Prostate gland (tissue), 2 donors: ENCODE measurements around the gene ZSWIM8. TPM values are rescaled to one million over a fixed set of nuclear protein-coding genes. Genes with fewer than 3 reads are reported as not detected.

ENCODE experiments used
- DNase-seq: peaks from one replicate; pipeline ENCODE4 v3.0.0-alpha.2; 2019; ENCODE audit warnings: low spot score
- H3K27ac ChIP-seq, 2 donors: fragments of 200-600 bp; sonication (generic); 2 replicates each; pipeline ENCODE4 v1.5.1; 2017 to 2019
- H3K27me3 ChIP-seq: fragments of 200-600 bp; sonication (generic); replicated peaks from 2 replicates; pipeline ENCODE4 v1.5.1; 2019; ENCODE audit not compliant: insufficient read depth
- H3K36me3 ChIP-seq, 2 donors: fragments of 200-600 bp; sonication (generic); 1 replicate in 1 of 2; 2 replicates in 1 of 2; pipeline versions ENCODE4 v1.5.1 to v1.8.1; 2017 to 2019
- H3K4me1 ChIP-seq: fragments of 200-600 bp; sonication (generic); replicated peaks from 2 replicates; pipeline ENCODE4 v1.5.1; 2019
- H3K4me3 ChIP-seq, 2 donors: fragments of 200-600 bp; sonication (generic); 2 replicates each; pipeline ENCODE4 v1.5.1; 2017 to 2019
- H3K9me3 ChIP-seq: fragments of 200-600 bp; sonication (generic); 2 replicates; pipeline ENCODE4 v1.5.1; 2017
- CTCF ChIP-seq, 4 experiments: fragments of 200-600 bp in 2 of 4; fragments of 450-650 bp in 2 of 4; sonication (generic) in 2 of 4; IDR thresholded peaks; 1 replicate in 3 of 4; 2 replicates in 1 of 4; pipeline ENCODE4 v1.5.1; 2016 to 2019; ENCODE audit warnings: antibody characterized with exemption in 4 of 4, mild to moderate bottlenecking in 2 of 4, moderate library complexity in 2 of 4
- POLR2A ChIP-seq: fragments of 450-650 bp; IDR thresholded peaks from one replicate; pipeline ENCODE4 v1.6.1; 2016; ENCODE audit warnings: antibody characterized with exemption, mild to moderate bottlenecking
- POLR2AphosphoS5 ChIP-seq: sonication (generic); formaldehyde crosslinking; IDR thresholded peaks from one replicate; pipeline ENCODE4 v1.6.1; 2017; ENCODE audit warnings: antibody characterized with exemption
- WGBS: methylation state at CpG from one replicate; pipeline ENCODE4 v1.1.5; 2018; 5-methylcytosine and 5-hydroxymethylcytosine counted together
- intact Hi-C: fragments of 100-400 bp; cut with DNase I; formaldehyde crosslinking; loops from one replicate; pipeline ENCODE4 v1.14.2; 2022
- total RNA-seq, 2 donors: library from RNA; depleted of rRNA; stranded (reverse); fragments of >200 nt; gene quantifications; one replicate each; pipeline ENCODE4 v1.1.0, GENCODE V29; 2016

ZSWIM8 gene
- total RNA-seq, 2 donors from 2014 or later = 80.6 to 246 TPM

- Histone ChIP-seq H3K36me3 (peaks cover 0 to 20% of the 10 kb centered on the region in 2 donors), H3K4me1 (peaks cover under 1% of the 10 kb centered on the region), H3K27me3 (no peaks in the 10 kb centered on the region), H3K9me3 (no peaks in the 10 kb centered on the region), H3K27ac (no peak overlapping the region), H3K4me3 (no peak overlapping the region)
- TF ChIP-seq POLR2A (no peak), CTCF (IDR thresholded peaks at IDR 0.05) (no peak), POLR2AphosphoS5 (no peak)
- no peak for DNase-seq
- whole genome bisulfite sequencing = 88% methylated on average over 12 of the region's 16 CpGs
- intact Hi-C loops = no loop called here
Observed at GRCh38 chr10:73808021-73808815, 22.8 kb downstream of the ZSWIM8 start.

GRCh38 chr10:73809061-73809818 is 23.8 kb downstream of the ZSWIM8 start:
- Histone ChIP-seq H3K27me3 (no peaks in the 10 kb centered on the region), H3K36me3 (peaks cover 0 to 20% of the 10 kb centered on the region in 2 donors), H3K9me3 (no peaks in the 10 kb centered on the region), H3K4me3 (no peak overlapping the region), H3K4me1 (no peaks in the 10 kb centered on the region), H3K27ac (no peak overlapping the region)
- WGBS = 72% methylated on average over 5 of the region's 5 CpGs
- TF ChIP-seq POLR2A (no peak), POLR2AphosphoS5 (no peak), CTCF (IDR thresholded peaks at IDR 0.05) (no peak)
- intact Hi-C loops = no loop called here
- no peak for DNase-seq

- no peak for DNase-seq
- Histone ChIP-seq H3K27ac (peak overlapping the region in 1 of 2 donors; percentile 90), H3K9me3 (no peaks in the 10 kb centered on the region), H3K27me3 (no peaks in the 10 kb centered on the region), H3K4me1 (no peaks in the 10 kb centered on the region), H3K4me3 (peak overlapping the region; percentile 97 to 98), H3K36me3 (peaks cover 0 to 15% of the 10 kb centered on the region in 2 donors)
- no peak for TF ChIP-seq CTCF (IDR thresholded peaks at IDR 0.05)
- WGBS = 73% methylated on average over 7 of the region's 7 CpGs
- intact Hi-C loops = no loop called here
Observed at GRCh38 chr10:73810358-73810734, 24.9 kb downstream of the ZSWIM8 start.

GRCh38 chr10:73810735-73811465 is 25.5 kb downstream of the ZSWIM8 start:
- H3K36me3 ChIP-seq = peaks cover 0 to 10% of the 10 kb centered on the region in 2 donors

More at GRCh38 chr10:73810735-73811465, 25.5 kb downstream of the ZSWIM8 start:
- DNase-seq = no peak
- TF ChIP-seq POLR2A (no peak), POLR2AphosphoS5 (no peak), CTCF (IDR thresholded peaks at IDR 0.05) (no peak)
- H3K27me3 ChIP-seq = no peaks in the 10 kb centered on the region
- no peaks in the 10 kb centered on the region for H3K9me3 ChIP-seq
- peak overlapping the region; percentile 97 to 98 for H3K4me3 ChIP-seq
- intact Hi-C loops = no loop called here
- under 1% methylated on average over 58 of the region's 63 CpGs for WGBS
- no peaks in the 10 kb centered on the region for H3K4me1 ChIP-seq
- H3K27ac ChIP-seq = peak overlapping the region; percentile 86 to 90
